A375 (cell line): ENCODE results near the gene PDLIM3. TPM values are rescaled to one million over a fixed set of nuclear protein-coding genes. Genes with fewer than 3 reads are reported as not detected.

Experiments
- total RNA-seq: library from RNA; depleted of rRNA; stranded (reverse); fragments of >200 nt; shearing (Covaris generic); gene quantifications from 2 replicates; pipeline ENCODE4 v1.2.3, GENCODE V29; 2014; rRNA removed

Gene PDLIM3, protein sequence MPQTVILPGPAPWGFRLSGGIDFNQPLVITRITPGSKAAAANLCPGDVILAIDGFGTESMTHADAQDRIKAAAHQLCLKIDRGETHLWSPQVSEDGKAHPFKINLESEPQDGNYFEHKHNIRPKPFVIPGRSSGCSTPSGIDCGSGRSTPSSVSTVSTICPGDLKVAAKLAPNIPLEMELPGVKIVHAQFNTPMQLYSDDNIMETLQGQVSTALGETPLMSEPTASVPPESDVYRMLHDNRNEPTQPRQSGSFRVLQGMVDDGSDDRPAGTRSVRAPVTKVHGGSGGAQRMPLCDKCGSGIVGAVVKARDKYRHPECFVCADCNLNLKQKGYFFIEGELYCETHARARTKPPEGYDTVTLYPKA
- total RNA-seq, result 17.0 and 25.9 TPM in 2 replicates

DNA sequence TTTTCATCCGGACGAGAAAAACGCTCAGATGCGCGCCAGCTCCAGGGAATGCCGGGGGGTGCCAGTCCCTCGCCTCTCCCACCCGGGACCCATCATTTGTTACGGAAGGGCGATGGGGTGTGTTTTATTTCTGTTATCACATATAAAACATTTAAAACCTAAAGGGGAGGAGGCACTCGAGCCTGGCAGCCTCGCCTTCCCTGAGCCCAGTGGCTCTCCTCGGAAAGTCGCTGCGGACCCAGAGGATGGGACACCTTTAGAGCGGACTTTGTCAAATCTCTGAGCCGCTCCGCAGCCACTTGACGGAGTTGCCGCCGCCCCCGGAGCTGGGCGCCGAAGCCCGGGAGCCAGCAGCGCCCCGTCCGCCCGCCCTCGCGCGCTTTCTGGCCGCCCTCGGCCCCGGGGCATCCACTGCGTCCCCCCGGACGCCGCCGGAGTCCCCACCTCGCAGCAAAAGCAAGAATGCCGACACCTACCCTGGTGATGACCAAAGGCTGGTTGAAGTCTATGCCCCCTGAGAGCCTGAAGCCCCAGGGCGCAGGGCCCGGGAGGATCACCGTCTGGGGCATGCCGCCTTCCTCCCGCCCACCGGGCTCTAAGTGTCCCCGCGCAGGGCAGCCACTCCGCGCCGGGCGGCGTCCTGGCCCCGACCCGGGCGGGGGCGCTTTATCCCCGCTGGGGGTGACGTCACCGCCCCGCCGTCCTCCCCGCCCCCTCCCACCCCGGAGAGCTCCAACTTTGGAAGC, at the start of gene PDLIM3:
PDLIM3 (minus strand) TSS at position 642 of the 746 bp plus-strand sequence; CDS start at position 569, 73 bp downstream.

DNA sequence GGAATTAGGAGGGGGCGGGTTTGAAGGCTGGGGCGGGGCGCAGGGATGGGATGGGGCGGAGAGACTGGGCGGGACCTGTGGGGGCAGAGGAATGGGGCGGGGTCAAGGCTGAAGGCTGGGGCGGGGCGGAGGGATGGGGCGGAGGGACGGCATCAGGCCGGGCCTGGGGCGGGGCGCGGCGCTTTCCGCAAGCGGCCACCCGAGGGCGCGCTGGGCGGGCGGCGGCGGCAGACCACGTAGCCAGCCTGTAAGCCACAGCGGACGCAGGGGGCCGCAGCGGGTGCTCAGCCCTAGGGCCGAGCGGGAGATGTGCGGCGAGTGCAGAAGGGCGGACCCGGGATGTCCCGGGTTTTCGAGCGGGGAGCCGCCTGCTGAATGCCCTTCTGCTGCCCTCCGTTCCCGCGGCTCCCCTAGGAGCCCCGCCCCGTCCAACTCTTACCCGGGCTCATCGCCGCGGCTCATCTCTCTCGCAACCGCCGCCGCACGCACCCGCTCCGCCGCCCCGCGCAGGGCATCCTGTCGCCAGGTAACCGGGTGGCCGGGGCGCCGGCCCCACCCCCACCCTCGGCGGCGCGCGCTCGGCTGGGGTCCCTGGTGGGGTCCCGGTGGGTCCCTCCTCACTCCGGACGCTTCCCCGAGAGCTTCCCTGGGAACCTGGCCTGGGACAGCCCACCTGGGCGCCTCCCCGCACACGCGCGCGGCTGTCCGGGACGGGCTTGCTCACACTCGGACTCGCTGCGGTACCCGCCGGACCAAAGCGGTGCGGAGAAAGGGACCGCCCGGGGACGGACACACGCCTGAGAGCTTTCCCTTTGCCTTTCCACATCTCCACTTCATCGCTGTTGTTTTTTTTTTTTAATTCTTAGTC, 63.8 kb downstream of the PDLIM3 start, which contains the start of gene CCDC110:
CCDC110 (minus strand) TSS at position 499 of the 868 bp plus-strand sequence; CDS start at position 449, 50 bp downstream.

Other genes starting within 250 kb of the PDLIM3 start
- 0.15 and 0.24 TPM in 2 replicates for gene LRP2BP, start 139.6 kb downstream of the PDLIM3 start, total RNA-seq
- 14.4 and 23.7 TPM in 2 replicates for gene ANKRD37, start 138.7 kb downstream of the PDLIM3 start, total RNA-seq
- 28.1 and 31.2 TPM in 2 replicates for gene UFSP2, start 109.5 kb downstream of the PDLIM3 start, total RNA-seq
- gene CCDC110, start 63.8 kb downstream of the PDLIM3 start, total RNA-seq, result 0.34 TPM in 1 of 2 replicates, not detected in the other